Esophagus squamous epithelium (tissue), 5 donors: Measurements from ENCODE around the gene CTTNBP2NL. TPM values are rescaled to one million over a fixed set of nuclear protein-coding genes. Genes with fewer than 3 reads are reported as not detected.
A peak's percentile ranks its signal among the peaks of the same experiment; 100 is the strongest.
"Not testable (repeated sequence)": the region's sequence is repeated elsewhere in the genome, so short reads cannot be mapped to it uniquely, and the experiment has no call there.

Source experiments
- DNase-seq: peaks from one replicate; lab custom pipeline; 2025; lab: John Stamatoyannopoulos, UW
- H3K27ac ChIP-seq, 4 donors: fragments of 200-600 bp; sonication (generic); one replicate each; pipeline ENCODE4 v1.5.1; 2016 to 2019; ENCODE audit warnings: mild to moderate bottlenecking in 1 of 4
- H3K27me3 ChIP-seq, 4 donors: fragments of 200-600 bp; sonication (generic); 1 replicate in 3 of 4; 2 replicates in 1 of 4; pipeline versions ENCODE4 v1.5.1 to v1.6.0; 2017 to 2021; ENCODE audit warnings: antibody characterized with exemption in 1 of 4
- H3K36me3 ChIP-seq, 3 donors: fragments of 200-600 bp; sonication (generic); one replicate each; pipeline ENCODE4 v1.5.1; 2016 to 2019
- H3K4me1 ChIP-seq, 3 donors: fragments of 200-600 bp; sonication (generic); one replicate each; pipeline ENCODE4 v1.5.1; 2017 to 2019
- H3K4me3 ChIP-seq, 4 donors: fragments of 200-600 bp; sonication (generic); 1 replicate in 3 of 4; 2 replicates in 1 of 4; pipeline ENCODE4 v1.5.1; 2016 to 2019; ENCODE audit warnings: mild to moderate bottlenecking in 2 of 4, moderate library complexity in 1 of 4
- H3K9me3 ChIP-seq, 3 donors: fragments of 200-600 bp; sonication (generic); one replicate each; pipeline ENCODE4 v1.5.1; 2016 to 2019
- POLR2A ChIP-seq, 4 donors: fragments of 450-650 bp; IDR thresholded peaks; one replicate each; pipeline ENCODE4 v1.6.1; 2017; ENCODE audit warnings: antibody characterized with exemption in 4 of 4, mild to moderate bottlenecking in 4 of 4, moderate library complexity in 3 of 4
- WGBS, 2 donors: methylation state at CpG; one replicate each; pipeline ENCODE4 v1.1.5; 2018; 5-methylcytosine and 5-hydroxymethylcytosine counted together
- intact Hi-C: fragments of 100-400 bp; cut with DNase I; formaldehyde crosslinking; loops from one replicate; pipeline ENCODE4 v1.15.0; 2022
- total RNA-seq, 4 donors: library from RNA; depleted of rRNA; stranded (reverse); fragments of >200 nt; gene quantifications; one replicate each; pipeline ENCODE4 v1.1.0, GENCODE V29; 2016
- TF ChIP-seq, protein P1 (sequence below), 6 experiments: fragments of 450-650 bp in 4 of 6; fragments of 200-600 bp in 2 of 6; sonication (generic) in 2 of 6; IDR thresholded peaks; one replicate each; pipeline ENCODE4 v1.5.1; 2016 to 2019; ENCODE audit warnings: antibody characterized with exemption in 6 of 6, mild to moderate bottlenecking in 4 of 6, moderate library complexity in 4 of 6
- donor health status: DM: yes; HTN: yes; CAD: no.

The CTTNBP2NL gene
- total RNA-seq, 4 donors from 2014 or later, result 19.6 to 26.3 (median 22.8) TPM

DNA sequence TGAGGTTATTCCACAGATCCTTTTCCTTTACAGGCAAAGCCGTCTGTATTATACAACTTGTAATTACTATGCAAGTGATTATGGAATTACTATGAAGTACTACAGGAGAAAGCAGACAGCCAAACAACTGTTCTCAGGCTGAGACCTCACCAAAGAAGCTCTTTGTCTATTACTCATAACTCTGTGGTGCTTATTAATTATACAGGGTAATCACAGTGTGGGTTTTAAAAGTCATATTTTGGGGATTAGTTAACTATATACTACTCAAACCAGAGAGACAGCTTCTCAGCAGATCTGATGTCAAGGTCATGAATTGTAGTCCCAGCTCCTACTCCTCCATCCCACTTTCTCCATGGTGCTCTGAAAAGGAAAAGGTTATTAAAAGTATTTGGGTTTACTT is 49.6 kb downstream of the CTTNBP2NL start:
- peaks cover 0 to 17% (median 3%) of the 10 kb centered on the region in 3 donors for H3K36me3 ChIP-seq
- H3K9me3 ChIP-seq, result no peaks in the 10 kb centered on the region
- H3K4me1 ChIP-seq, result peaks cover 2 to 49% (median 4%) of the 10 kb centered on the region in 3 donors
- 75 to 77% methylated on average over 1 of the region's 1 CpG for WGBS, 2 donors
- no peak for DNase-seq
- no peak overlapping the region for H3K27ac ChIP-seq
- H3K27me3 ChIP-seq, result no peaks in the 10 kb centered on the region
- TF ChIP-seq, protein P1, sequence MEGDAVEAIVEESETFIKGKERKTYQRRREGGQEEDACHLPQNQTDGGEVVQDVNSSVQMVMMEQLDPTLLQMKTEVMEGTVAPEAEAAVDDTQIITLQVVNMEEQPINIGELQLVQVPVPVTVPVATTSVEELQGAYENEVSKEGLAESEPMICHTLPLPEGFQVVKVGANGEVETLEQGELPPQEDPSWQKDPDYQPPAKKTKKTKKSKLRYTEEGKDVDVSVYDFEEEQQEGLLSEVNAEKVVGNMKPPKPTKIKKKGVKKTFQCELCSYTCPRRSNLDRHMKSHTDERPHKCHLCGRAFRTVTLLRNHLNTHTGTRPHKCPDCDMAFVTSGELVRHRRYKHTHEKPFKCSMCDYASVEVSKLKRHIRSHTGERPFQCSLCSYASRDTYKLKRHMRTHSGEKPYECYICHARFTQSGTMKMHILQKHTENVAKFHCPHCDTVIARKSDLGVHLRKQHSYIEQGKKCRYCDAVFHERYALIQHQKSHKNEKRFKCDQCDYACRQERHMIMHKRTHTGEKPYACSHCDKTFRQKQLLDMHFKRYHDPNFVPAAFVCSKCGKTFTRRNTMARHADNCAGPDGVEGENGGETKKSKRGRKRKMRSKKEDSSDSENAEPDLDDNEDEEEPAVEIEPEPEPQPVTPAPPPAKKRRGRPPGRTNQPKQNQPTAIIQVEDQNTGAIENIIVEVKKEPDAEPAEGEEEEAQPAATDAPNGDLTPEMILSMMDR (IDR thresholded peaks at IDR 0.05), result no peak
- TF ChIP-seq POLR2A (IDR thresholded peaks at IDR 0.05), result no peak
- no peak overlapping the region for H3K4me3 ChIP-seq
- intact Hi-C loops, result no loop called here

DNA sequence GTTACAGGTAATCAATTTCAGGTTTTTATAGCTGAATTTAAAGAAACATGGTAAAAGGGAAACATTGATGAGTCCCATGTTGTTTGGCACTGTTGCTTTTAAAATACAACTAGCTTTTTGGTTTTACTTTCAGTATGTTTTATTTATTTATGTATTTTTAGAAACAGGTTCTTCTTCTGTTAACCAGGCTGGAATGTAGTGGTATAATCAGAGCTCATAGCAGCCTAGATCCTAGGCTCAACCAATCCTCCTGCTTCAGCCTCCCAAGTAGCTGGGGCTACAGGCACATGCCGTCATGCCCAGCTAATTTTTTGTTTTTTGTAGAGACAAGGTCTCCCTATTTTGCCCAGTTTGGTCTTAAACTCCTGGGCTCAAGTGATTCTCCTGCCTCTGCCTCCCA is 50.4 kb downstream of the CTTNBP2NL start:
- Histone ChIP-seq H3K36me3 (peaks cover 0 to 22% (median 3%) of the 10 kb centered on the region in 3 donors), H3K9me3 (no peaks in the 10 kb centered on the region), H3K27ac (no peak overlapping the region), H3K4me1 (peaks cover 2 to 57% (median 4%) of the 10 kb centered on the region in 3 donors), H3K27me3 (no peaks in the 10 kb centered on the region), H3K4me3 (no peak overlapping the region)
- DNase-seq, result no peak
- intact Hi-C loops, result no loop called here
- TF ChIP-seq, protein P1 (IDR thresholded peaks at IDR 0.05), result no peak
- TF ChIP-seq POLR2A (IDR thresholded peaks at IDR 0.05), result no peak
- 100% methylated on average over 1 of the region's 1 CpG for WGBS, 2 donors

DNA sequence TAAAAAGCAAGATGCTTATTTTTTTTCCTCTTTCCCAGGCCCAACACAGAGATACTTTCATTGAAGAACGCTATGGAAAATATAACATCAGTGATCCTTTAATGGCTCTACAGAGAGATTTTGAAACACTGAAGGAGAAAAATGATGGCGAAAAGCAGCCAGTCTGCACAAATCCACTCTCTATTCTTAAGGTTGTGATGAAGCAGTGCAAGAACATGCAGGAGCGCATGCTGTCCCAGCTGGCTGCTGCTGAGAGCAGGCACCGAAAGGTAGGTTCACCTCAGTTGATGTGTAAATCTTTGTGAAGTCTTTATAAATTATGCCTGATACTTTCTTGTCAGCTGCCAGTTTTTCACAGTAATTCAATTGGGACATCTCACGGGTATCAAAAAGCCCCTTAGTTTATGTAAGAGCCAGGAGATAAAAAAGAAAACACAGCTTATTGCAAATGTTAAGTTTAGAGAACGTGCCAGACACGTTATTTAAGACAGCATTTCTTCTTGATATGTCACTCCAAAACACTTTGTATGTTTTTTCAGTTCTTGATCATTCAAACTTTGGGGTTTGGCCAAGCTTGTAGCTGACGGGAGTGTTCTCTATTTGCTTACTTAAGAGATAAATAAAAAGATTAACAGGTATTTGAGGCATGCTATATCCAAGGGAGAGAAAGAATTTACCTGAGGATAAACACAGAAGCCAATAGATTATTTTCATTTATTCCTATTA is 53.1 kb downstream of the CTTNBP2NL start:
- H3K4me3 ChIP-seq, result no peak overlapping the region
- no peak for TF ChIP-seq POLR2A (IDR thresholded peaks at IDR 0.05)
- TF ChIP-seq, protein P1 (IDR thresholded peaks at IDR 0.05), result no peak
- 73 to 84% methylated on average over 8 of the region's 8 CpGs for WGBS, 2 donors
- peaks cover under 1 to 49% (median 2%) of the 10 kb centered on the region in 3 donors for H3K4me1 ChIP-seq
- intact Hi-C loops, result no loop called here
- no peaks in the 10 kb centered on the region for H3K9me3 ChIP-seq
- H3K27ac ChIP-seq, result peak overlapping the region in 1 of 4 donors; percentile 30
- DNase-seq, result no peak
- H3K36me3 ChIP-seq, result peaks cover 1 to 29% (median 3%) of the 10 kb centered on the region in 3 donors
- no peaks in the 10 kb centered on the region for H3K27me3 ChIP-seq

DNA sequence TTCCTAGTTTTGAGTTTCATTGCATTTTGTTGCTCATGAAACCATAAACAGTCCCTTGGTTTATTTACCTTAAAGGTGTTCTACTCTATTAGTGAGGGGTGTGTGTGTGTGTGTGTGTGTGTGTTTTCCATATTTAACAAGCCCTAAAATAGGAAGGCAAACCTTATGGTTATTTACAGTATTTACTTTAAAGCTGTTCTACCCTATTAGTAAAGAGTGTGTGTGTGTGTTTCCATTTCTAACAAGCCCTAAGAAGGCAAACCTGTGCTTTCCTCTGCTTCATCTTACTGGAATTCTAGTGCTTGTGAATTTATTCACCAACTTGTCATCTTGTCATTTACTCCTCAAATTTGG is 53.6 kb downstream of the CTTNBP2NL start:
- peaks cover 5 to 34% (median 5%) of the 10 kb centered on the region in 3 donors for H3K36me3 ChIP-seq

DNA sequence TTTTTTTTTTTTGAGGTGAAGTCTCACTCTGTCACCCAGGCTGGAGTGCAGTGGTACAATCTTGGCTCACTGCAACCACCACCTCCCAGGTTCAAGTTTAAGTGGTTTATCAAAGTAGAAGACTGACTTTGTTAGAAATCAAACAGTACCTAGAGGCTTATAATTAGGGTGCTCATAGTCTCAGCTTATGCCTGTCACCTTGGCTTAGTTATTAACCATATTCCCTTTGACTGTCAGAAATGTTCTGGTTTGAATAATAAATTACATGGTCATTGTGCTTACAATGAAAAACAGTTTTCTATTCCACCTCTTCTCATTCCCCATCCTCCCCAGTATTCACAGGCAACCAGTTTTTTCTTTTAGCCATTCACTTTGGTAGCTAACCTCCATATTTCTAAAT is 54.8 kb downstream of the CTTNBP2NL start:
- no peak for DNase-seq
- H3K27ac ChIP-seq, result no peak overlapping the region
- H3K4me1 ChIP-seq, result peaks cover 0 to 32% (median 2%) of the 10 kb centered on the region in 3 donors
- no peaks in the 10 kb centered on the region for H3K9me3 ChIP-seq
- H3K4me3 ChIP-seq, result no peak overlapping the region
- no peaks in the 10 kb centered on the region for H3K27me3 ChIP-seq
- intact Hi-C loops, result no loop called here
- TF ChIP-seq, protein P1 (IDR thresholded peaks at IDR 0.05), result no peak
- TF ChIP-seq POLR2A (IDR thresholded peaks at IDR 0.05), result no peak
- peaks cover 5 to 46% (median 8%) of the 10 kb centered on the region in 3 donors for H3K36me3 ChIP-seq

More for the DNA sequence above, 53.6 kb downstream of the CTTNBP2NL start:
- no peak overlapping the region for H3K4me3 ChIP-seq
- H3K4me1 ChIP-seq, result peaks cover 0 to 44% (median 2%) of the 10 kb centered on the region in 3 donors
- no peak for DNase-seq
- H3K27ac ChIP-seq, result peak overlapping the region in 1 of 4 donors; percentile 30
- intact Hi-C loops, result no loop called here
- no peak for TF ChIP-seq POLR2A (IDR thresholded peaks at IDR 0.05)
- TF ChIP-seq, protein P1 (IDR thresholded peaks at IDR 0.05), result no peak
- H3K9me3 ChIP-seq, result no peaks in the 10 kb centered on the region
- H3K27me3 ChIP-seq, result no peaks in the 10 kb centered on the region

DNA sequence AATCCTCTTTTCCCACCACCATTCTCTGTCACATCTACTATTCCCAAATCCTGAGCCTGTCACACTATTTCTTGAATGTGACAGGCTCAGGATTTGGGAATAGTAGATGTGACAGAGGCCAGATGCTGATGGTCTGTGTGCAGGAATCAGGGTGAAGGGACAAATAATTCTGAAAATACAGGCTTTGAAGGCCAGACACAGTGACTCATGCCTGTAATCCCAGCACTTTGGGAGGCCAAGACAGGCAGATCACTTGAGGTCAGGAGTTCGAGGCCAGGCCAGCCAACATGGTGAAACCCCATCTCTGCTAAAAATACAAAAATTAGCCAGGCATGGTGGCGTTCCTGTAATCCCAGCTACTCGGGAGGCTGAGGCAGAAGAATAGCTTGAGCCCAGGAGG is 55.3 kb downstream of the CTTNBP2NL start:
- H3K9me3 ChIP-seq, H3K27me3 ChIP-seq, H3K27ac ChIP-seq, DNase-seq, H3K4me3 ChIP-seq, intact Hi-C loops: not testable (repeated sequence)
- 53 to 84% methylated on average over 3 of the region's 3 CpGs for WGBS, 2 donors
- H3K4me1 ChIP-seq, result peaks cover 0 to 27% (median 2%) of the 10 kb centered on the region in 3 donors
- peaks cover 8 to 51% (median 8%) of the 10 kb centered on the region in 3 donors for H3K36me3 ChIP-seq
